HEK293 (cell line): Measurements from ENCODE around the gene GNLY.

Source experiments
- ATF2 ChIP-seq: fragments of 450-650 bp; formaldehyde crosslinking; IDR thresholded peaks from 2 replicates; pipeline ENCODE4 v1.5.1; 2016; ENCODE audit warnings: missing biosample characterization, missing genetic modification characterization, low read depth
- CTCF ChIP-seq: fragments of 450-650 bp; formaldehyde crosslinking; IDR thresholded peaks from 2 replicates; pipeline ENCODE4 v1.5.1; 2016; ENCODE audit warnings: missing biosample characterization, missing genetic modification characterization
- GLI4 ChIP-seq: fragments of 450-650 bp; formaldehyde crosslinking; IDR thresholded peaks from 2 replicates; pipeline ENCODE4 v1.5.1; 2016; ENCODE audit warnings: missing biosample characterization, missing genetic modification characterization
- HOXD13 ChIP-seq: sonication (generic); formaldehyde crosslinking; IDR thresholded peaks from 2 replicates; pipeline ENCODE4 v1.8.0; 2022; ENCODE audit warnings: missing genetic modification reagents, borderline replicate concordance
- RBAK ChIP-seq: fragments of 450-650 bp; formaldehyde crosslinking; IDR thresholded peaks from 2 replicates; pipeline ENCODE4 v1.5.1; 2016; ENCODE audit warnings: missing biosample characterization, missing genetic modification characterization
- YY1 ChIP-seq: fragments of 450-650 bp; formaldehyde crosslinking; IDR thresholded peaks from 2 replicates; pipeline ENCODE4 v1.5.1; 2018; ENCODE audit warnings: missing biosample characterization, missing genetic modification characterization
- ZBTB8A ChIP-seq: fragments of 450-650 bp; formaldehyde crosslinking; IDR thresholded peaks from 2 replicates; pipeline ENCODE4 v1.5.1; 2016; ENCODE audit warnings: missing biosample characterization, missing genetic modification characterization
- ZNF10 ChIP-seq: fragments of 450-650 bp; formaldehyde crosslinking; IDR thresholded peaks from 2 replicates; pipeline ENCODE4 v1.5.1; 2017; ENCODE audit warnings: missing biosample characterization, missing genetic modification characterization
- ZNF121 ChIP-seq: fragments of 450-650 bp; formaldehyde crosslinking; IDR thresholded peaks from 2 replicates; pipeline ENCODE4 v1.5.1; 2016; ENCODE audit warnings: missing biosample characterization, missing genetic modification characterization
- ZNF140 ChIP-seq: fragments of 450-650 bp; formaldehyde crosslinking; IDR thresholded peaks from 2 replicates; pipeline ENCODE4 v1.5.1; 2016; ENCODE audit warnings: missing biosample characterization, missing genetic modification characterization
- ZNF146 ChIP-seq: fragments of 450-650 bp; formaldehyde crosslinking; IDR thresholded peaks from 2 replicates; pipeline ENCODE4 v1.5.1; 2016; ENCODE audit warnings: missing biosample characterization, missing genetic modification characterization
- ZNF335 ChIP-seq: fragments of 450-650 bp; formaldehyde crosslinking; conservative IDR thresholded peaks from 2 replicates; pipeline ENCODE4 v1.5.1; 2016; ENCODE audit warnings: missing biosample characterization, missing genetic modification characterization
- ZNF416 ChIP-seq: fragments of 450-650 bp; formaldehyde crosslinking; IDR thresholded peaks from 2 replicates; pipeline ENCODE4 v1.5.1; 2016; ENCODE audit warnings: missing biosample characterization, missing genetic modification characterization
- ZNF558 ChIP-seq: fragments of 450-650 bp; formaldehyde crosslinking; IDR thresholded peaks from 2 replicates; pipeline ENCODE4 v1.5.1; 2016; ENCODE audit warnings: missing biosample characterization, missing genetic modification characterization

- no peak for TF ChIP-seq YY1 (tag by site-specific recombination)
- no peak for TF ChIP-seq ZNF146 (tag by site-specific recombination)
- TF ChIP-seq CTCF (tag by site-specific recombination), result no peak
- TF ChIP-seq RBAK, result no peak
- no peak for TF ChIP-seq ATF2
- no peak for TF ChIP-seq ZNF121
- no peak for TF ChIP-seq ZNF140
- no peak for TF ChIP-seq ZNF416
- TF ChIP-seq ZNF10 (tag by site-specific recombination), result no peak
- TF ChIP-seq ZNF335 (tag by site-specific recombination), result no peak
- no peak for TF ChIP-seq HOXD13 (CRISPR knock-in tag)
- TF ChIP-seq ZNF558, result no peak
- no peak for TF ChIP-seq GLI4 (tag by site-specific recombination)
- TF ChIP-seq ZBTB8A, result no peak
These were observed 37.7 kb upstream of the GNLY start for GRCh38 chr2:85656468-85656867.
